ENCODE measurements around the gene ASAH2. TPM values are rescaled to one million over a fixed set of nuclear protein-coding genes. Genes with fewer than 3 reads are reported as not detected.
"Not testable (repeated sequence)": the region's sequence is repeated elsewhere in the genome, so short reads cannot be mapped to it uniquely, and the experiment has no call there.

ASAH2 gene
- total and polyA plus RNA-seq, 2 of the 13 experiments (the other 11 are each of a cell fraction or from before 2014, with no cell fraction given): 16.0 to 17.9 TPM

- Histone ChIP-seq H3K4me2 (ENCODE audit: low read depth, low read length) (peak overlapping the region; percentile 68), H3K4me1 (ENCODE audit: insufficient read depth, low read length) (peaks cover 30% of the 10 kb centered on the region), H3K4me3 (replicated peaks in 1 of 3; ENCODE audit: insufficient read depth in 1 of 3, low read depth in 2 of 3, low read length in 3 of 3) (peak overlapping the region in 2 of 3 experiments; percentile 40 to 52; a peak in 4 of 6 replicates)
- ATAC-seq; DNase-seq (ENCODE audit: low spot score); H3K79me2 ChIP-seq (ENCODE audit: insufficient read depth, low read length); H2AFZ ChIP-seq (ENCODE audit: low read length); BruUV-seq (replicated peaks); FAIRE-seq; H4K20me1 ChIP-seq (ENCODE audit: insufficient read depth, low read length); in situ Hi-C loops (cut with HindIII; ENCODE audit: extremely low pct_ligation_motif_present, low pct_unique_long_range_greater_than_20kb); H3K27ac ChIP-seq (ENCODE audit: extremely low read length, insufficient read depth, low read length); H3K27me3 ChIP-seq (ENCODE audit: control insufficient read depth in 1 of 2, insufficient read depth in 2 of 2, low read length in 2 of 2); H3K9me3 ChIP-seq (ENCODE audit: low read length); CTCF ChIA-PET (ENCODE audit: low intra/inter-chr PET ratio, low total read pairs); H3K36me3 ChIP-seq (replicated peaks in 1 of 2; ENCODE audit: control insufficient read depth in 1 of 2, insufficient read depth in 2 of 2, low read length in 2 of 2); POLR2A ChIA-PET; intact Hi-C loops (cut with micrococcal nuclease; ENCODE audit: unreplicated experiment); H3K9ac ChIP-seq (ENCODE audit: insufficient read depth, low read depth, low read length); TF ChIP-seq SOX6 (IDR thresholded peaks at IDR 0.05): not testable (repeated sequence)
- 0% methylated on average over 10 of the region's 10 CpGs for WGBS (ENCODE audit: low lambda C conversion rate)
- TF ChIP-seq ZBTB7B (CRISPR knock-in tag; IDR thresholded peaks at IDR 0.05): 0 out of 2 replicates have a peak, but pooled peaks have one; percentile 32
- 0 out of 2 replicates have a peak, but pooled peaks have one; percentile 46 for TF ChIP-seq TBX2 (CRISPR knock-in tag; IDR thresholded peaks at IDR 0.05; ENCODE audit: borderline replicate concordance)
- peak; percentile 29; the same call in 1 of the 2 replicates for TF ChIP-seq FOXA3 (CRISPR knock-in tag; IDR thresholded peaks at IDR 0.05)
- TF ChIP-seq ARID5B (CRISPR knock-in tag; IDR thresholded peaks at IDR 0.05): peak; percentile 53; the same call in 1 of the 2 replicates
- peak; percentile 51; the same call in 1 of the 2 replicates for TF ChIP-seq ZMYM4 (CRISPR knock-in tag; IDR thresholded peaks at IDR 0.05)
- peak; percentile 88 for TF ChIP-seq ZNF281 (CRISPR knock-in tag; IDR thresholded peaks at IDR 0.05; ENCODE audit: borderline replicate concordance)
- TF ChIP-seq SALL1 (CRISPR knock-in tag; IDR thresholded peaks at IDR 0.05): 0 out of 2 replicates have a peak, but pooled peaks have one; percentile 22
- TF ChIP-seq HDAC1 (CRISPR knock-in tag; IDR thresholded peaks at IDR 0.05): 0 out of 2 replicates have a peak, but pooled peaks have one; percentile 16
- TF ChIP-seq SOX6 (CRISPR knock-in tag; IDR thresholded peaks at IDR 0.05): peak; percentile 10; the same call in 1 of the 2 replicates
- 0 out of 2 replicates have a peak, but pooled peaks have one; percentile 17 for TF ChIP-seq HDAC2 (CRISPR knock-in tag; IDR thresholded peaks at IDR 0.05)
- peak; percentile 49; the same call in 1 of the 2 replicates for TF ChIP-seq FOXP4 (CRISPR knock-in tag; IDR thresholded peaks at IDR 0.05)
Observed at GRCh38 chr10:50262625-50263024, 11.3 kb upstream of the ASAH2 start.

Data from HepG2 (cell line).